ENCODE results near the gene CLDN1.
A peak's percentile ranks its signal among the peaks of the same experiment; 100 is the strongest.

Gene CLDN1

DNA sequence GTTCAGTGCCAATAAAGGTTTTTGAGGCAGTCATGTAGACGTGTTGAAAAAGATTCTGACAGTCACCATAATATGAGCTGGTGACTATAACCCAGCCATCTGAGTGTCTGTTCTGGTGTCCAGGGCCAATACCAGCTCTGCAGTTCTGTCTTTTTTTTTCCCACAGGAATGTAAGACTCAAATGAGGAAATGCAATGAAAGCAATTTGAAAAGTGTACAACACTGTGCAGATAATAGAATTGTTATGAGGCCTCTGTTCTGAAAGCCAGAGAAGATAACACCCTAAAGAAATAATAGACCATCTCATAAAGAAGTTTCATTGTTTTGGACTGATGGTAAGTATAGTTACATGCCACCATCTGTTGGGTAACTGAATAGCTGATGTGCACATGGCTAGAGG, 57.1 kb downstream of the CLDN1 start:
- no peak overlapping the region for H3K23ac ChIP-seq (ENCODE audit: low read depth, low read length, poor library complexity)
- H2AFZ ChIP-seq (ENCODE audit: low read length), result no peak overlapping the region
- H3K36me3 ChIP-seq (replicated peaks in 1 of 2; ENCODE audit: control insufficient read depth in 2 of 2, insufficient read depth in 2 of 2, low read length in 2 of 2), result no peaks in the 10 kb centered on the region
- no peak overlapping the region for H4K8ac ChIP-seq (ENCODE audit: low read depth, low read length)
- no peak for DNase-seq (ENCODE audit: low spot score)
- H3K4me2 ChIP-seq (ENCODE audit: insufficient read depth, low read length, poor library complexity, severe bottlenecking), result no peak overlapping the region
- H2BK120ac ChIP-seq (ENCODE audit: low read depth, low read length), result no peak overlapping the region
- WGBS, 2 donors (ENCODE audit: extremely low coverage in 2 of 2, insufficient read length in 2 of 2, insufficient replicate concordance in 1 of 2), result no CpG with 5 or more reads among the region's 1 CpG
- no peaks in the 10 kb centered on the region for H3K79me1 ChIP-seq (ENCODE audit: low read depth, low read length)
- peaks cover 0 to 2% of the 10 kb centered on the region in 2 donors for H3K9me3 ChIP-seq (replicated peaks in 1 of 2; ENCODE audit: control insufficient read depth in 2 of 2, insufficient read depth in 1 of 2, low read depth in 1 of 2, low read length in 2 of 2)
- H3K9ac ChIP-seq (ENCODE audit: low read depth, low read length, poor library complexity), result no peak overlapping the region
- no peak overlapping the region for H3K4me3 ChIP-seq (ENCODE audit: low read length in 2 of 2)
- no peak overlapping the region for H2BK5ac ChIP-seq (ENCODE audit: low read length)
- H3K4me1 ChIP-seq (ENCODE audit: control insufficient read depth in 2 of 2, insufficient read depth in 1 of 2, low read depth in 1 of 2, low read length in 2 of 2), result peaks cover 0 to 4% of the 10 kb centered on the region in 2 donors
- no peak overlapping the region for H3K14ac ChIP-seq (ENCODE audit: low read length)
- H2AK5ac ChIP-seq (ENCODE audit: low read depth, low read length), result no peak overlapping the region
- H3K27me3 ChIP-seq (ENCODE audit: control insufficient read depth in 3 of 3, insufficient read depth in 3 of 3, low read depth in 1 of 3, low read length in 3 of 3), result no peaks in the 10 kb centered on the region
- H3K27ac ChIP-seq (replicated peaks; ENCODE audit: low read length), result no peak overlapping the region
- H3K18ac ChIP-seq (ENCODE audit: low read length), result no peak overlapping the region
- no peak overlapping the region for H2BK15ac ChIP-seq (ENCODE audit: low read length)
- no peak overlapping the region for H2BK12ac ChIP-seq (ENCODE audit: low read length)
- H3K4ac ChIP-seq (ENCODE audit: low read length), result no peak overlapping the region
- no peak overlapping the region for H4K91ac ChIP-seq (ENCODE audit: low read depth, low read length, poor library complexity)

DNA sequence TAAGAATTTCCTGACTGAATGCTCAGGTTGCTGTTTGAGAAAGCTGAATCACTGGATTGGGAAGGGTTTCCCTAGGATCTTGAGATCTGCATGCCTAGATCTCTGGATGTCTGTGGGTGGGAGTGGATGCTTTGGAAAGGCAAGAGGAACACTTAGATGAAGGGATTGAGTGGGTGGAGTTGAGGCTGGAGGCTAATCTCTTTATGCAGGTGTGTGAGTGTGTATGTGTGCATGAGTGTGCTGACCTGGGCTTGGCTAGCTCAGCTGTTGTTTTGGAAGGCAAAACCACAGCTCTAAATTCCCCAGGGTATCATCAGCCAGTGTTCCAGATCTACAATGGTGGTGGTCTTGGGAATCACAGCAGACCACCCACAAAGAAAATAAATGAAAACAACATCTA, 60.5 kb downstream of the CLDN1 start:
- Histone ChIP-seq H2BK12ac (ENCODE audit: low read length) (no peak overlapping the region), H3K18ac (ENCODE audit: low read length) (peak overlapping the region; percentile 8), H3K27ac (replicated peaks; ENCODE audit: low read length) (no peak overlapping the region), H2AFZ (ENCODE audit: low read length) (no peak overlapping the region), H3K23ac (ENCODE audit: low read depth, low read length, poor library complexity) (no peak overlapping the region), H3K14ac (ENCODE audit: low read length) (no peak overlapping the region), H3K4me1 (ENCODE audit: control insufficient read depth in 2 of 2, insufficient read depth in 1 of 2, low read depth in 1 of 2, low read length in 2 of 2) (peaks cover 4 to 8% of the 10 kb centered on the region in 2 donors), H4K8ac (ENCODE audit: low read depth, low read length) (no peak overlapping the region), H3K9me3 (replicated peaks in 1 of 2; ENCODE audit: control insufficient read depth in 2 of 2, insufficient read depth in 1 of 2, low read depth in 1 of 2, low read length in 2 of 2) (peaks cover 0 to 2% of the 10 kb centered on the region in 2 donors), H3K4me3 (ENCODE audit: low read length in 2 of 2) (no peak overlapping the region), H2BK5ac (ENCODE audit: low read length) (no peak overlapping the region), H3K36me3 (replicated peaks in 1 of 2; ENCODE audit: control insufficient read depth in 2 of 2, insufficient read depth in 2 of 2, low read length in 2 of 2) (no peaks in the 10 kb centered on the region), H3K4me2 (ENCODE audit: insufficient read depth, low read length, poor library complexity, severe bottlenecking) (no peak overlapping the region), H4K91ac (ENCODE audit: low read depth, low read length, poor library complexity) (no peak overlapping the region), H2AK5ac (ENCODE audit: low read depth, low read length) (no peak overlapping the region), H2BK120ac (ENCODE audit: low read depth, low read length) (no peak overlapping the region), H3K79me1 (ENCODE audit: low read depth, low read length) (no peaks in the 10 kb centered on the region), H3K9ac (ENCODE audit: low read depth, low read length, poor library complexity) (no peak overlapping the region), H2BK15ac (ENCODE audit: low read length) (no peak overlapping the region), H3K27me3 (ENCODE audit: control insufficient read depth in 3 of 3, insufficient read depth in 3 of 3, low read depth in 1 of 3, low read length in 3 of 3) (no peaks in the 10 kb centered on the region), H3K4ac (ENCODE audit: low read length) (no peak overlapping the region)
- no peak for DNase-seq (ENCODE audit: low spot score)

DNA sequence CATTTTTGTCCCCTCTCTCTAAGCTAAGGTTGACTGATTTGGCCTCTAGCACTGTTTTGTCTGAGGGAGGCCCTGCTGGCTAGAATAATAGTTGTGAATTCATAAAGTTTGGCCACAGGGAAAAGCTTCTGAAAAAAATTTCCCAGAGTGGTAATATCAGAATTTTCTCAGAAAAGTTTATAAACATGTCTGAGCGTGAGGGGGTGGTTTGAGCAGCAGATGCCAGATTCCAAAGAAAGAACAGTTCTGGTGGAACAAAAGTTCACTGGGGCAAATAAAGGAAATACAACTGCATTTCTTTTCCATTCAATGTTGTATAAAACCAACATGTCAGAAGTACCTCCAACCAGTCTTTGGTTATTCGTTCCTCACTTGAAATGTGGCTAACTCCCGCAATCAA, 61.2 kb downstream of the CLDN1 start:
- Histone ChIP-seq H3K4ac (ENCODE audit: low read length) (no peak overlapping the region), H3K9ac (ENCODE audit: low read depth, low read length, poor library complexity) (no peak overlapping the region), H3K79me1 (ENCODE audit: low read depth, low read length) (no peaks in the 10 kb centered on the region), H2BK15ac (ENCODE audit: low read length) (no peak overlapping the region), H3K14ac (ENCODE audit: low read length) (no peak overlapping the region), H3K4me1 (ENCODE audit: control insufficient read depth in 2 of 2, insufficient read depth in 1 of 2, low read depth in 1 of 2, low read length in 2 of 2) (peaks cover 4 to 8% of the 10 kb centered on the region in 2 donors), H2BK5ac (ENCODE audit: low read length) (no peak overlapping the region), H2BK12ac (ENCODE audit: low read length) (no peak overlapping the region), H3K36me3 (replicated peaks in 1 of 2; ENCODE audit: control insufficient read depth in 2 of 2, insufficient read depth in 2 of 2, low read length in 2 of 2) (no peaks in the 10 kb centered on the region), H3K27ac (replicated peaks; ENCODE audit: low read length) (no peak overlapping the region), H3K4me3 (ENCODE audit: low read length in 2 of 2) (no peak overlapping the region), H3K23ac (ENCODE audit: low read depth, low read length, poor library complexity) (no peak overlapping the region), H2AFZ (ENCODE audit: low read length) (no peak overlapping the region), H3K9me3 (replicated peaks in 1 of 2; ENCODE audit: control insufficient read depth in 2 of 2, insufficient read depth in 1 of 2, low read depth in 1 of 2, low read length in 2 of 2) (peaks cover 0 to 2% of the 10 kb centered on the region in 2 donors), H3K27me3 (ENCODE audit: control insufficient read depth in 3 of 3, insufficient read depth in 3 of 3, low read depth in 1 of 3, low read length in 3 of 3) (no peaks in the 10 kb centered on the region), H3K4me2 (ENCODE audit: insufficient read depth, low read length, poor library complexity, severe bottlenecking) (no peak overlapping the region), H3K18ac (ENCODE audit: low read length) (no peak overlapping the region), H4K8ac (ENCODE audit: low read depth, low read length) (no peak overlapping the region), H2BK120ac (ENCODE audit: low read depth, low read length) (no peak overlapping the region), H2AK5ac (ENCODE audit: low read depth, low read length) (no peak overlapping the region), H4K91ac (ENCODE audit: low read depth, low read length, poor library complexity) (no peak overlapping the region)
- DNase-seq (ENCODE audit: low spot score), result no peak
- WGBS, 2 donors (ENCODE audit: extremely low coverage in 2 of 2, insufficient read length in 2 of 2, insufficient replicate concordance in 1 of 2), result no CpG with 5 or more reads among the region's 3 CpGs

DNA sequence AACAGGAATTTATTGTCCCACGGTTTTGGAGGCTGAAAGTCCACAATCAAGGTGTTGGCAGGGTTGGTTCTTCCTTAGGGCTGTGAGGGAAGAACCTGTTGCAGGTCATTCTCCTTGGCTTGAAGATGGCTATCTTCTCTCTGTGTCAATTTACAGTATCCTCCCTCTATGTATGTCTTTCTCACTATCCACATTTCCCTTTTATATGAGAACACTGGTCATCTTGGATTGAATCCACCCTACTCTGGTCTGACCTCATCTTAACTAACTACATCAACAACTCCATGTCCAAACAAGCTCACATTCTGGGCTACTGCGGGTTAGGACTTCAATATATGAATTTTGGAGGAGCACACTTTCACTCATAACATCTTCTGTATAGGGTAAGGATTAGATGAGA, 61.9 kb downstream of the CLDN1 start:
- Histone ChIP-seq H3K18ac (ENCODE audit: low read length) (no peak overlapping the region), H2BK120ac (ENCODE audit: low read depth, low read length) (no peak overlapping the region), H3K27ac (replicated peaks; ENCODE audit: low read length) (no peak overlapping the region), H3K36me3 (replicated peaks in 1 of 2; ENCODE audit: control insufficient read depth in 2 of 2, insufficient read depth in 2 of 2, low read length in 2 of 2) (no peaks in the 10 kb centered on the region), H4K91ac (ENCODE audit: low read depth, low read length, poor library complexity) (no peak overlapping the region), H3K14ac (ENCODE audit: low read length) (no peak overlapping the region), H3K79me1 (ENCODE audit: low read depth, low read length) (no peaks in the 10 kb centered on the region), H3K27me3 (ENCODE audit: control insufficient read depth in 3 of 3, insufficient read depth in 3 of 3, low read depth in 1 of 3, low read length in 3 of 3) (no peaks in the 10 kb centered on the region), H2BK15ac (ENCODE audit: low read length) (no peak overlapping the region), H4K8ac (ENCODE audit: low read depth, low read length) (no peak overlapping the region), H3K4me3 (ENCODE audit: low read length in 2 of 2) (no peak overlapping the region), H3K4me1 (ENCODE audit: control insufficient read depth in 2 of 2, insufficient read depth in 1 of 2, low read depth in 1 of 2, low read length in 2 of 2) (peaks cover 4 to 8% of the 10 kb centered on the region in 2 donors), H3K9ac (ENCODE audit: low read depth, low read length, poor library complexity) (no peak overlapping the region), H2AK5ac (ENCODE audit: low read depth, low read length) (no peak overlapping the region), H3K4ac (ENCODE audit: low read length) (no peak overlapping the region), H2BK5ac (ENCODE audit: low read length) (no peak overlapping the region), H3K4me2 (ENCODE audit: insufficient read depth, low read length, poor library complexity, severe bottlenecking) (no peak overlapping the region), H3K23ac (ENCODE audit: low read depth, low read length, poor library complexity) (no peak overlapping the region), H2AFZ (ENCODE audit: low read length) (no peak overlapping the region), H3K9me3 (replicated peaks in 1 of 2; ENCODE audit: control insufficient read depth in 2 of 2, insufficient read depth in 1 of 2, low read depth in 1 of 2, low read length in 2 of 2) (peaks cover 0 to 2% of the 10 kb centered on the region in 2 donors), H2BK12ac (ENCODE audit: low read length) (no peak overlapping the region)
- no peak for DNase-seq (ENCODE audit: low spot score)
- WGBS, 2 donors (ENCODE audit: extremely low coverage in 2 of 2, insufficient read length in 2 of 2, insufficient replicate concordance in 1 of 2), result no CpG with 5 or more reads among the region's 2 CpGs
